Loucy (cell line): ENCODE data around the gene AHRR.

ENCODE experiments used
- H2AFZ ChIP-seq: fragments of 200-600 bp; sonication (generic); 2 replicates; pipeline ENCODE4 v1.6.0; 2016; ENCODE audit warnings: antibody characterized with exemption, mild to moderate bottlenecking, low read length, moderate library complexity
- H3F3A ChIP-seq: fragments of 200-600 bp; 2 replicates; pipeline ENCODE4 v1.6.0; 2016; ENCODE audit warnings: antibody characterized with exemption, low read depth, mild to moderate bottlenecking
- H3K27me3 ChIP-seq: fragments of 200-600 bp; sonication (generic); 2 replicates; pipeline ENCODE4 v1.6.1; 2014; ENCODE audit warnings: low read length, mild to moderate bottlenecking; ENCODE audit not compliant: insufficient read depth, poor library complexity, severe bottlenecking
- H3K36me3 ChIP-seq: fragments of 200-600 bp; sonication (generic); 2 replicates; pipeline ENCODE4 v1.6.1; 2016; ENCODE audit warnings: low read length; ENCODE audit not compliant: insufficient read depth
- H3K4me1 ChIP-seq: fragments of 200-600 bp; sonication (generic); 2 replicates; pipeline ENCODE4 v1.5.1; 2014; ENCODE audit warnings: low read length, mild to moderate bottlenecking; ENCODE audit not compliant: insufficient read depth, poor library complexity, severe bottlenecking
- H3K4me2 ChIP-seq: fragments of 200-600 bp; sonication (generic); 2 replicates; pipeline ENCODE4 v1.6.0; 2014; ENCODE audit warnings: antibody characterized with exemption, low read length, low read depth, mild to moderate bottlenecking; ENCODE audit not compliant: poor library complexity, severe bottlenecking
- H3K4me3 ChIP-seq: fragments of 200-600 bp; sonication (generic); 2 replicates; pipeline ENCODE4 v1.5.1; 2014; ENCODE audit warnings: low read length, mild to moderate bottlenecking, mixed read lengths; ENCODE audit not compliant: poor library complexity, severe bottlenecking
- H3K79me2 ChIP-seq: fragments of 200-600 bp; sonication (generic); 2 replicates; pipeline ENCODE4 v1.6.1; 2014; ENCODE audit warnings: low read length; ENCODE audit not compliant: insufficient read depth
- H3K9ac ChIP-seq: fragments of 200-600 bp; sonication (generic); 2 replicates; pipeline ENCODE4 v1.6.0; 2014; ENCODE audit warnings: mild to moderate bottlenecking, low read depth, low read length, moderate library complexity; ENCODE audit not compliant: poor library complexity, severe bottlenecking
- H3K9me2 ChIP-seq: fragments of 200-600 bp; sonication (generic); replicated peaks from 2 replicates; pipeline ENCODE4 v1.6.1; 2016; ENCODE audit warnings: low read depth, low read length, mixed read lengths
- H3K9me3 ChIP-seq: fragments of 200-600 bp; sonication (generic); 2 replicates; pipeline ENCODE4 v1.6.1; 2014; ENCODE audit warnings: mild to moderate bottlenecking, antibody characterized with exemption, low read length, low read depth; ENCODE audit not compliant: insufficient read depth
- H4K20me1 ChIP-seq: fragments of 200-600 bp; sonication (generic); 2 replicates; pipeline ENCODE4 v1.6.0; 2014; ENCODE audit warnings: antibody characterized with exemption, low read length, mild to moderate bottlenecking; ENCODE audit not compliant: insufficient read depth, poor library complexity, severe bottlenecking
- EZH2phosphoT487 ChIP-seq: fragments of 200-600 bp; IDR thresholded peaks from 2 replicates; pipeline ENCODE4 v1.6.1; 2018; ENCODE audit warnings: antibody characterized with exemption, mild to moderate bottlenecking, moderate library complexity, borderline replicate concordance
- TF ChIP-seq, protein P1 (sequence below): fragments of 200-600 bp; sonication (generic); conservative IDR thresholded peaks from 2 replicates; pipeline ENCODE4 v1.5.1; 2014; ENCODE audit warnings: mild to moderate bottlenecking, antibody characterized with exemption, low read length

AHRR gene

DNA sequence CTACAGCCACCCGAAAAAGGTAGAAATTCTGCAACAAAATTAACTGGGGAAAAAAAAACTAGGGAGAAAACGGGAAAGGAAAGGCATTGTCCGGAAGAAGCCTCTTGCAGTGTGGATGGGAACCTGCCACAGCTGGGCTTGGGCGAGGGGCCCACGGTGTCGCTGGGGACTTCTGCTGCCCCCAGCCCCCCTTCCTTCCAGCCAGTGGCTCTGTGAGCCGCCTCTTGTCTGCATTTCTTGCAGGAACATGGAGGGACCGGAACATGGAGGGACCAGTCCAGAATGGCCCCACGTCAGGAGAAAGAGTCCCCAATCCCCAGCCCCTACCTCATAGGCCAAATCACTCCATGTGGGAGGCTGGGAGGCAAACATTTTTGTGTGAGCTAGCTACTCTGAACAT is 84.5 kb downstream of the AHRR start:
- H3F3A ChIP-seq: no peaks in the 10 kb centered on the region
- H2AFZ ChIP-seq: no peak overlapping the region
- peaks cover 3% of the 10 kb centered on the region for H3K4me1 ChIP-seq
- no peak overlapping the region for H3K9ac ChIP-seq
- no peak for TF ChIP-seq EZH2phosphoT487
- TF ChIP-seq, protein P1, sequence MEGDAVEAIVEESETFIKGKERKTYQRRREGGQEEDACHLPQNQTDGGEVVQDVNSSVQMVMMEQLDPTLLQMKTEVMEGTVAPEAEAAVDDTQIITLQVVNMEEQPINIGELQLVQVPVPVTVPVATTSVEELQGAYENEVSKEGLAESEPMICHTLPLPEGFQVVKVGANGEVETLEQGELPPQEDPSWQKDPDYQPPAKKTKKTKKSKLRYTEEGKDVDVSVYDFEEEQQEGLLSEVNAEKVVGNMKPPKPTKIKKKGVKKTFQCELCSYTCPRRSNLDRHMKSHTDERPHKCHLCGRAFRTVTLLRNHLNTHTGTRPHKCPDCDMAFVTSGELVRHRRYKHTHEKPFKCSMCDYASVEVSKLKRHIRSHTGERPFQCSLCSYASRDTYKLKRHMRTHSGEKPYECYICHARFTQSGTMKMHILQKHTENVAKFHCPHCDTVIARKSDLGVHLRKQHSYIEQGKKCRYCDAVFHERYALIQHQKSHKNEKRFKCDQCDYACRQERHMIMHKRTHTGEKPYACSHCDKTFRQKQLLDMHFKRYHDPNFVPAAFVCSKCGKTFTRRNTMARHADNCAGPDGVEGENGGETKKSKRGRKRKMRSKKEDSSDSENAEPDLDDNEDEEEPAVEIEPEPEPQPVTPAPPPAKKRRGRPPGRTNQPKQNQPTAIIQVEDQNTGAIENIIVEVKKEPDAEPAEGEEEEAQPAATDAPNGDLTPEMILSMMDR: no peak
- H3K4me2 ChIP-seq: no peak overlapping the region
- no peaks in the 10 kb centered on the region for H4K20me1 ChIP-seq
- H3K4me3 ChIP-seq: no peak overlapping the region
- H3K79me2 ChIP-seq: no peaks in the 10 kb centered on the region
- H3K9me2 ChIP-seq: no peaks in the 10 kb centered on the region
- no peaks in the 10 kb centered on the region for H3K9me3 ChIP-seq
- H3K36me3 ChIP-seq: no peaks in the 10 kb centered on the region
- no peaks in the 10 kb centered on the region for H3K27me3 ChIP-seq

GRCh38 chr5:407051-407450 is 85.5 kb downstream of the AHRR start:
- TF ChIP-seq EZH2phosphoT487: no peak
- TF ChIP-seq, protein P1: no peak
- Histone ChIP-seq H2AFZ (no peak overlapping the region), H3F3A (no peaks in the 10 kb centered on the region), H3K9me2 (no peaks in the 10 kb centered on the region), H3K79me2 (no peaks in the 10 kb centered on the region), H3K4me2 (no peak overlapping the region), H3K4me1 (peaks cover 3% of the 10 kb centered on the region), H3K4me3 (no peak overlapping the region), H3K27me3 (no peaks in the 10 kb centered on the region), H3K9me3 (no peaks in the 10 kb centered on the region), H4K20me1 (no peaks in the 10 kb centered on the region), H3K36me3 (no peaks in the 10 kb centered on the region), H3K9ac (no peak overlapping the region)

DNA sequence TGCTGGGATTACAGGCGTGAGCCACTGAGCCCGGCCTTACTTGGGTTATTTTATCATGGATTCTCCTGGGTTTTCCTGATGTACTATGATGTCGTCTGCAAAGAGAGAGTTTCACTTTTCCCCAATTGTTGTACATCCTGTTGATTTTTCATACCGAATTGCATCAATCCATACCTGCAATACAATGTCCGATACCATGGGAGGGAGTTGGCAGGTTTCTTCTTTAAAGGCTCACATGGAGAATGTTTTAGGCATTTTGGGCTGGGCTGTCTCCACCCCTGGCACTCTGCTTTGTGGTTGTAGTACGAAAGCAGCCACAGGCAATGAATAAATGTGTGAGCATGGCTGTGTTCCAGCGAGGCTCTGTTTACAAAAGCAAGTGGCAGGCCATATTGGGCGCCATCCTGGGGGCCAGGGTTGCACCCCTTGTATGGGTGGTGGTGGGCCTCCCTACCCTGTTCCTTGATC is 86.3 kb downstream of the AHRR start:
- Histone ChIP-seq H3F3A (no peaks in the 10 kb centered on the region), H4K20me1 (no peaks in the 10 kb centered on the region), H3K27me3 (no peaks in the 10 kb centered on the region), H3K9ac (no peak overlapping the region), H3K4me2 (no peak overlapping the region), H3K9me2 (no peaks in the 10 kb centered on the region), H3K36me3 (no peaks in the 10 kb centered on the region), H3K4me3 (no peak overlapping the region), H3K79me2 (no peaks in the 10 kb centered on the region), H3K4me1 (peaks cover 6% of the 10 kb centered on the region), H3K9me3 (no peaks in the 10 kb centered on the region), H2AFZ (no peak overlapping the region)
- TF ChIP-seq, protein P1: no peak
- TF ChIP-seq EZH2phosphoT487: no peak
